HG03066 (cell line): ENCODE measurements around the gene FZD7.
A peak's percentile ranks its signal among the peaks of the same experiment; 100 is the strongest.

ENCODE experiments used
- ATAC-seq: cut with Tn5 transposase; IDR thresholded peaks from one replicate; pipeline ENCODE4 v1.9.1; 2021; ENCODE audit warnings: low read depth; ENCODE audit not compliant: unreplicated experiment

FZD7 gene

GRCh38 chr2:202033317-202034248 lies at the start of gene FZD7:
TSS of gene FZD7 (plus strand) at chr2:202033855. CDS start at chr2:202034648, 793 bp downstream.
- ATAC-seq, result peak; percentile 80

GRCh38 chr2:201984333-201984732 lies 49.3 kb upstream of the FZD7 start:
- ATAC-seq, result no peak

- no peak for ATAC-seq
Measured at GRCh38 chr2:201984800-201985525, 48.7 kb upstream of the FZD7 start.

- no peak for ATAC-seq
Measured at GRCh38 chr2:201985728-201986462, 47.8 kb upstream of the FZD7 start.

- no peak for ATAC-seq
Measured at GRCh38 chr2:201986463-201986735, 47.3 kb upstream of the FZD7 start.

GRCh38 chr2:201987426-201987825 lies 46.2 kb upstream of the FZD7 start:
- ATAC-seq, result no peak

GRCh38 chr2:201990069-201990468 lies 43.6 kb upstream of the FZD7 start:
- no peak for ATAC-seq

- ATAC-seq, result no peak
Measured at GRCh38 chr2:201992960-201993359, 40.7 kb upstream of the FZD7 start.

- ATAC-seq, result no peak
Measured at GRCh38 chr2:201994973-201995638, 38.5 kb upstream of the FZD7 start.

- ATAC-seq, result no peak
Measured at GRCh38 chr2:201996006-201996405, 37.6 kb upstream of the FZD7 start.

GRCh38 chr2:201996679-201997314 lies 36.9 kb upstream of the FZD7 start:
- no peak for ATAC-seq

GRCh38 chr2:201999279-201999678 lies 34.4 kb upstream of the FZD7 start:
- ATAC-seq, result no peak

GRCh38 chr2:202001826-202002225 lies 31.8 kb upstream of the FZD7 start:
- ATAC-seq, result no peak

GRCh38 chr2:202002381-202002780 lies 31.3 kb upstream of the FZD7 start:
- no peak for ATAC-seq

- peak; percentile 68 for ATAC-seq
Measured at GRCh38 chr2:202005272-202005887, 28.3 kb upstream of the FZD7 start.

- no peak for ATAC-seq
Measured at GRCh38 chr2:202006301-202006700, 27.4 kb upstream of the FZD7 start.

GRCh38 chr2:202007015-202007982 lies 26.4 kb upstream of the FZD7 start:
- no peak for ATAC-seq

GRCh38 chr2:202007983-202008354 lies 25.7 kb upstream of the FZD7 start:
- no peak for ATAC-seq

GRCh38 chr2:202009019-202009481 lies 24.6 kb upstream of the FZD7 start:
- ATAC-seq, result no peak
